HepG2 (cell line): ENCODE data around the gene HINT2.

ENCODE experiments used
- HDAC2 ChIP-seq: sonication (generic); formaldehyde crosslinking; IDR thresholded peaks from 2 replicates; pipeline ENCODE4 v1.4.0; 2020; ENCODE audit warnings: missing genetic modification reagents
- MED1 ChIP-seq: sonication (generic); formaldehyde crosslinking; IDR thresholded peaks from 2 replicates; pipeline ENCODE4 v1.4.0; 2020; ENCODE audit warnings: missing genetic modification reagents
- POLR2A ChIP-seq, 2 experiments: IDR thresholded peaks; 2 replicates each; pipeline ENCODE4 v1.6.1; 2011; ENCODE audit warnings: low read depth in 2 of 2, low read length in 2 of 2, mild to moderate bottlenecking in 1 of 2, moderate library complexity in 1 of 2; ENCODE audit not compliant: insufficient read depth in 1 of 2
- SMC3 ChIP-seq: IDR thresholded peaks from 2 replicates; pipeline ENCODE4 v1.6.1; 2011; ENCODE audit warnings: low read length, improper control_type of control experiment
- TRIM24 ChIP-seq: sonication (generic); formaldehyde crosslinking; IDR thresholded peaks from 2 replicates; pipeline ENCODE4 v1.8.0; 2022; ENCODE audit warnings: mild to moderate bottlenecking, missing genetic modification reagents
- ZNF274 ChIP-seq: sonication (generic); formaldehyde crosslinking; IDR thresholded peaks from 2 replicates; pipeline ENCODE4 v1.5.1; 2020; ENCODE audit warnings: mild to moderate bottlenecking, missing genetic modification reagents
- ZNF496 ChIP-seq: sonication (generic); formaldehyde crosslinking; IDR thresholded peaks from 2 replicates; pipeline ENCODE4 v1.8.1; 2023; ENCODE audit warnings: mild to moderate bottlenecking, moderate library complexity, missing genetic modification reagents; ENCODE audit not compliant: insufficient replicate concordance
- ZNF564 ChIP-seq: sonication (generic); formaldehyde crosslinking; IDR thresholded peaks from 2 replicates; pipeline ENCODE4 v1.8.1; 2023; ENCODE audit warnings: mild to moderate bottlenecking, missing genetic modification reagents
- ZNF780A ChIP-seq: sonication (generic); formaldehyde crosslinking; IDR thresholded peaks from 2 replicates; pipeline ENCODE4 v1.8.0; 2022; ENCODE audit warnings: mild to moderate bottlenecking, missing genetic modification reagents, moderate library complexity
- ZSCAN30 ChIP-seq: sonication (generic); formaldehyde crosslinking; IDR thresholded peaks from 2 replicates; pipeline ENCODE4 v1.5.0; 2020; ENCODE audit warnings: mild to moderate bottlenecking, missing genetic modification reagents

- TF ChIP-seq POLR2A (IDR thresholded peaks at IDR 0.05; ENCODE audit: insufficient read depth in 1 of 2, low read depth in 2 of 2, low read length in 2 of 2) (no peak), MED1 (CRISPR knock-in tag) (no peak), ZNF780A (CRISPR knock-in tag) (no peak), ZNF564 (no peak), ZNF274 (CRISPR knock-in tag) (no peak), ZSCAN30 (CRISPR knock-in tag) (no peak), ZNF496 (CRISPR knock-in tag) (no peak), TRIM24 (no peak), SMC3 (no peak), HDAC2 (CRISPR knock-in tag) (no peak)
Observed at GRCh38 chr9:35829764-35830096, 14.9 kb upstream of the HINT2 start.
